NT2/D1 (cell line): Measurements from ENCODE around the gene SCUBE2.

Experiments used
- SUZ12 ChIP-seq: IDR thresholded peaks from 2 replicates; pipeline ENCODE4 v1.6.1; 2011; ENCODE audit not compliant: insufficient read length, insufficient read depth; ENCODE audit errors: extremely low read depth
- YY1 ChIP-seq: IDR thresholded peaks from 2 replicates; pipeline ENCODE4 v1.6.1; 2011; ENCODE audit not compliant: insufficient read length, insufficient read depth
- ZNF274 ChIP-seq: IDR thresholded peaks from 2 replicates; pipeline ENCODE4 v1.6.1; 2011; ENCODE audit warnings: mild to moderate bottlenecking, low read depth, low read length

GRCh38 chr11:8988329-8989234, 102.8 kb downstream of the SCUBE2 start:
- no peak for TF ChIP-seq YY1
- no peak for TF ChIP-seq ZNF274
- no peak for TF ChIP-seq SUZ12
